IPS DF 4.7 (cell line): ENCODE results near the gene VASH1.

Experiments
- DNase-seq: peaks from one replicate; pipeline ENCODE4 v3.0.0-alpha.2; 2013; ENCODE audit warnings: low spot score; ENCODE audit errors: extremely low read depth

Gene VASH1

GRCh38 chr14:76742185-76742584, 19.1 kb upstream of the VASH1 start:
- DNase-seq: no peak

GRCh38 chr14:76742966-76743365, 18.3 kb upstream of the VASH1 start:
- DNase-seq: no peak

DNA sequence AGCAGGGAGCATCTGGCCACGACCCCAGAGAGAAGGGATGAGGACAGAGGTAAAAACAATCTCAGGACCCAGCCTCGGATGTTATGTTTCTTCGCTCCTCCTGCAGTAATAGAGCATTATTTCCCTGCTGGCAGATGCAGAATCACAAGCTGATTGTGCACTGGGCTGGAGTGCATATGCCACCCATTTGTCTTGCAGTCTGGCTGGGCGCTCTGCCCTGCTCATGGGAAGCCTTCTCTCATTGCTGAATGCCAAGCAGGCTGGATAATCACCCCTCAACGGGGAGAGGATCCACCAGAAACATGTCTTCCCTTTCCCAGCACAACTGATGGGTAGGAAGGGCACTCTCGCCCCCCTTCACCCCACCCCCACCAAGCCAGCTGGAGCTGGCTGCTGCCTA, 8.5 kb upstream of the VASH1 start:
- no peak for DNase-seq

- no peak for DNase-seq
Measured at GRCh38 chr14:76753541-76754198, 7.6 kb upstream of the VASH1 start.

DNA sequence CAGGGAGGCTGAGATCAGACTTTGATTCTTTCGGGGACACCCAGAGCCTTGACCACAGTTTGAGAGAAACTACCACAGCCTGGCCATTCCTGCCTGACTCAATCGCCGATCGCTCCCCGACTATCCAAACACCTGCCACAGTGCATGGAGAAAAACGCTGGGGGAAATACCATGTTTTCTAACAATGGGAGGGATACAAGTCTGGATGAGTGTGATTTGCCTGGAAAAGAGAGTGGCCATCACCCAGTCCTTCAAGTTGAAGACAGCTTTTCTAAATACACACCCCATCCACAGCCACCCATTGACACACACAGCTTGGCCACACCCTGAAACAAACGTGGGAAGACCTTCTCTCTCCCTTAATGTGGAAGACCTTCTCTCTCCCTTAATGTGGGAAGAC, 6.7 kb upstream of the VASH1 start:
- DNase-seq: no peak

DNA sequence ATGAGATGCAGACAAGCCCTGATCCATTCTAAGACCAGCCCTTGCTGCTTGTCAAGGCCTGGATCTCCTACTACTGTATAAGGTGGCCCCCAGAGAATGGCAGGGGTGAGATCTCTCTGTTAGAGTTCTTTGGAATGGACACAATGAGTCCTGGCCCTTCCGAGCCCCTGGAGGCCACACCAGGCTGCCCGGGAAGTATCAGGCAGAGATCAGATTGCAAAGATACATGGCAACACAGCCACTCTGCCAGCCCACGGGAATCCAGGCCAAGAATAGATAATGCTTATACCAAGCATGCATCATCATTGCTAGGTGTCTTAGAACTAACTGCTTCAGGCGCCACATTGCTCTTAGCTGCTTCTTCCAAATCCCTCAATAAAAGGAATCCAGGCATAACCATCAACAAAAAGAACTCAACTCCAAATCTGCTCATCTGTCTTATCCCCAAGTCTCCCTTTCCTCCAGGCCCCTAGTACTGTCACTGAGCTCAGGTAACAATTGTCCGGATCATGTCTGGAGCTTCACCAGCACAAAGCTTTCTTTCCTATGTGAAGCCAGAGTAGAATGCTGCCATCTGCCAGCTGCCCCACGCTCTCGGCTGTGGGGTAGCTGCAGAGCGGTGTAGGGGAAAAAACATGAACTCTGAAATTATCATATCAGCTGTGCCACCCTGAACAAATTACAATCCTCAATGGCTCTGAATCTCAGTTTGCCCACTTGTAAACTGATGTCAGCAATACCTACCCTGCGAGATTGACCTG, 5.5 kb upstream of the VASH1 start:
- no peak for DNase-seq

DNA sequence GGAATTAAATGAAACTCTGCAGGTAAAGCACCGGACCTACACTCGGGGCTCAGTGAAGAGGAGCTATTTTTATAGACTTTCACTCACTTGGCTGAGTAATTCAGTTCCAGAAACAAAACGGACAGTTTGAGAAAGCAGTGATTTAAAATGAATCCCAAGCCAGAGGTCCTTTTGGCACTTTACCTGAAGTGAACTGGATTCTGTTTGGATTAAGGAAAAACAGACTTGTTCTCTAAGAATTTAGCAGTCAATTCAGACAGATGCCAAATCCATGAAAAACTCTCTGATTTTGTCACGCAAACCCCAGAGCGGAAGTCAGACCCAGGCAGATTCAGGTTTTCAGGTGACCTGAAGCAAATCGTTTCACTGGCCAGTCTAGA, 4.9 kb upstream of the VASH1 start:
- no peak for DNase-seq

- no peak for DNase-seq
Measured at GRCh38 chr14:76759589-76759988, 1.7 kb upstream of the VASH1 start.

DNA sequence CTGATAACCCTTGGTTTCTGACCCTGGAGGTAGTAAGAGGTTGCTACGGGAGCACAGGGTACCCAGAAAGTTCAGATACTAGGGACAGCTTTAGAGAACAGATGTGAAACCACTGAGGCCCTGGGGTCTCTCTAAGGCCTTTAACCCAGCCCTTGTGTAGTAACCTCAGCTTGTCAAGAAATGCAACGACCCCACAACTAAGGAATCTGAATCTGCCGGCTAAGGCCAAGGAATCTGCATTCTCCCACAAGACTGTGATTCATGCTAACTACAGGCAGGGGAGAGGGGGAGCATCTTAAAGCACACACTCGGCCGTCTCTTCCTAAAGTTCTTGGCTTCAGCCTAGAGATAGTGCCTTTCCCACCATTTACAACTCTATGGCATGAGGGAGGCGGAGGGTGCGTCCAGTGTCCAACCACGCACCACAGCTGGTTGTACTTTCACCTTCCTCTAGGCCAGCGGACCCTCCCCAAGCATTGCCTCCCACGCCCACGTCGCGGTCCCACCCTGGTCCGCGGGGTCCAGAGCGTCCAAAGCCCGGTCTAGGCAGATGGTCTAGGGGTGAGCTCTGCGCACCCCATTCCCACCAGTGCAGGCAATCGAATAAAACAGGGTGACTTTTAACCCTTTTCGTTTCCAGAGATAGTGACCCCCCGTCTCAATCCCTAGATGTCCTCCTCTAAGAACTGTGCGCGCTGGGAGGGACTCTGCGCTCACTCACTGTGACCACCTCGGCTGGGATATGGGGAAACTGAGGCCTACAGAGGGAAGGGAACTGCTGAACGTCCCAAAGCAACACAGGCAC, 735 bp upstream of the VASH1 start:
- no peak for DNase-seq

DNA sequence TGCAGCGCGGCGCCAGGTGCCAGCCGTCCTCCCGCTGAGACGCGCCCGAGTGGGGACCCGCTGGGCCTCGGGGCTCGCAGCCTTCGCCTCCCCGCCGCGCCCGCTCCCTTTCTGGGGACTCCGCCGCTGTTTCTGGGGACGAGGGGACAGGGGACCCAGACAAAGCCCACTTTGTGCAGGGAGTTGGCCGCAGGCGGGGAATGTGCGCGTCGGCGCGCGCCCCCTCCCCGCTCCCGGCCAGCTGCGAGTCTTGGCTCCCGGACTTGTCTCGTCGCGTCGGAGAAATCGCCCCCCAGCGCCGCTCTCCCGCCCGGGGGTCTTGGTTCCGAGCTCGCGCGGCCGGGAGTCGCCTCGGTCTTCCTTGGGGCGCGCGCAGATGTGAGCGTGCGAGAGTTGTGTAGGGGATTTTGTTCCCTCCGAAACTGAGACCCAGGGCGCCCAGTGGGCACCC, 717 bp downstream of the VASH1 start:
- no peak for DNase-seq

DNA sequence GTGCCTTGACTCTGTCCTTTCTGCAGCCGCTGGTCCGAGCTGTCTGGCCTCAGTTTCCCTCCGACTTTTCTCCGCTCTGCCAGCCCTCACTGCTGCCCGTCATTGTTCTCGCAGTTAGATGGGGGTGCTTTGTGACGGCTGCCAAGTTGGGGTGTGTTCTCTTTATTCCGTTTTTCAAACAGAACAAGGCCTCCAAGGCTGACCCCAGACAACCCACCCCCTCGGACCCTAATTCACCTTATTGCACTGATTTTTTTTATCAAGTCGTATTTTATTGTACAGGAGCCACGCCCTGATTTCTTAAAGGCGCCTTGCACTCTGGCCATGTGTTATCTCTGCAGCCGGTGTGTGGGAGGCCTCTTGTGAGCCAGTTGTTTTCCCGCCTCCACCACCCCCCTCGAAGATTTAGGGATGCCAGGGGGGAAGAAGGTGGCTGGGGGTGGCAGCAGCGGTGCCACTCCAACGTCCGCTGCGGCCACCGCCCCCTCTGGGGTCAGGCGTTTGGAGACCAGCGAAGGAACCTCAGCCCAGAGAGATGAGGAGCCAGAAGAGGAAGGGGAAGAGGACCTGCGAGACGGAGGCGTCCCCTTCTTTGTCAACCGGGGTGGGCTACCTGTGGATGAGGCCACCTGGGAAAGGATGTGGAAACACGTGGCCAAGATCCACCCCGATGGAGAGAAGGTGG, 1.3 kb downstream of the VASH1 start:
- no peak for DNase-seq

DNA sequence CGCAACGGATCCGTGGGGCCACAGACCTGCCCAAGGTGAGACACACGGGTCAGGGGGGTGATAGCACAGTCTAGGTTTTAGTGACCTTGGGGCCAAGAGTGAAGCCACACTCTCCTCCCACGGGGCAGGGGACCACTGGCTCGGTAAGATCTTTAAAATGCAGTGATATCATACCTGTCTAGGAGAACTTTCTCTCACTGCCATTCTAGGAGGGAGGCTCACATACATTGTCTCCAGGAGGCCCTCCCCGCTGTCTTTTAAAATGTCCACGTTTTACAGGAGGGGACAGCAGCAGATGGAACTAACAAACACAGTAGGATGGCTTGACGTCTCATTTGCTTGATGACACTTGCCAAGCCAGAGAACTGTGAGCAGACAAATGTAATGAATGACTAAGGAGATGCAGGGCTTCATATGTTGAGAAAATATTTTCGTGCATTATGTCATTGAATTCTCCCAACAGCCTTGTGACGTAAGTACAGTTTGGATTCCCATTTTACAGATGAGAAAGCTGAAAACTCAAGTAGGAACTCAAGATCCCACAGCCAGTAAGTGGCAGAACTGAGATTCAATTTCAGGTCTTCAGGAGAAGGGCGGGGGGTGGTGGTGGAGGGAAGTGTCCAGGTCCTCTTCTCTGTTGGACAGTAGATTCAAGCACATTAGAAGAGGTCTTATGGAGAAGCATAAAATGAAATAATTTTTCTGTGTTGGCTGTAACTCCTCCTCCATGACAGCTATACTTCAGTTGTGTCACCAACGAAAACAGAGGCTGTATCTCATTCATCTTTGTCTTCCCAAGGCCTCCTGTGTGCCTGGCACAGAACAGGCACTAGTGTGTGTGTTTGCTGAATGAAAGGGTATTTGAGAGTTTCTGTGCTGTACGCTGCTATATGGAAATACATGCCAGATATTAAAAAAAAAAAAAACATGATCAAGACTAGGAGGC, 2.1 kb downstream of the VASH1 start:
- no peak for DNase-seq

GRCh38 chr14:76765461-76765931, 4.2 kb downstream of the VASH1 start:
- DNase-seq: no peak

- DNase-seq: no peak
Measured at GRCh38 chr14:76767681-76768656, 6.7 kb downstream of the VASH1 start.

GRCh38 chr14:76768671-76769500, 7.6 kb downstream of the VASH1 start:
- no peak for DNase-seq

DNA sequence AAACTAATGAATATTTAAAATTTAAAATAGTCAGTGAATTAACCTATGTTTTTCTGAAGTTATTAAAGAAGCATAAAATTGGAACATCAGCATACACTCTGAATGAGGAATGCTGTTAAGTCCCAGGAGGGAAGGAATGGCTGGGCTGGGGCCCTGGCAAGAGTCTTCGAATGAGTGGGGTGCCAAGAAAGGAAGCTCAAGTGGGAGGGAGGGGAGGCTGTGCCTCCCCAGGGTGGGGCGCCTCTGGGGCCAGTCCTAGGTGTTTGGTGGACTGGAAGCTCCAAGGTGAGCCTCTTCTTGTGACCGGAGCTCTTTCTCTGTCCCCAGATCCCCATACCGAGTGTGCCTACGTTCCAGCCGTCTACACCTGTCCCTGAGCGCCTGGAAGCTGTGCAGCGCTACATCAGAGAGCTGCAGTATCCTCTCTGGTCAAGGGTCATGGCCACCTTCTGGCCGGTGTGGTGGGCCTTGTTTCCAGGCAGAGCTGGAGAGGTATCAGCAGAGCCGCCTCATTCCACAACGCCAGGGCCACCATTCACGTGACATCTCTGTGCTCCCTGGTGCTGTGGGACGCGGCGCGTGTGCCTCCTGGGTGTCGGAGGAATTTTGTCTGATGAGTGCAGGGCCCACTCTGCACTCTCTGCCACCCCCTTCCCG, 8.5 kb downstream of the VASH1 start:
- no peak for DNase-seq

DNA sequence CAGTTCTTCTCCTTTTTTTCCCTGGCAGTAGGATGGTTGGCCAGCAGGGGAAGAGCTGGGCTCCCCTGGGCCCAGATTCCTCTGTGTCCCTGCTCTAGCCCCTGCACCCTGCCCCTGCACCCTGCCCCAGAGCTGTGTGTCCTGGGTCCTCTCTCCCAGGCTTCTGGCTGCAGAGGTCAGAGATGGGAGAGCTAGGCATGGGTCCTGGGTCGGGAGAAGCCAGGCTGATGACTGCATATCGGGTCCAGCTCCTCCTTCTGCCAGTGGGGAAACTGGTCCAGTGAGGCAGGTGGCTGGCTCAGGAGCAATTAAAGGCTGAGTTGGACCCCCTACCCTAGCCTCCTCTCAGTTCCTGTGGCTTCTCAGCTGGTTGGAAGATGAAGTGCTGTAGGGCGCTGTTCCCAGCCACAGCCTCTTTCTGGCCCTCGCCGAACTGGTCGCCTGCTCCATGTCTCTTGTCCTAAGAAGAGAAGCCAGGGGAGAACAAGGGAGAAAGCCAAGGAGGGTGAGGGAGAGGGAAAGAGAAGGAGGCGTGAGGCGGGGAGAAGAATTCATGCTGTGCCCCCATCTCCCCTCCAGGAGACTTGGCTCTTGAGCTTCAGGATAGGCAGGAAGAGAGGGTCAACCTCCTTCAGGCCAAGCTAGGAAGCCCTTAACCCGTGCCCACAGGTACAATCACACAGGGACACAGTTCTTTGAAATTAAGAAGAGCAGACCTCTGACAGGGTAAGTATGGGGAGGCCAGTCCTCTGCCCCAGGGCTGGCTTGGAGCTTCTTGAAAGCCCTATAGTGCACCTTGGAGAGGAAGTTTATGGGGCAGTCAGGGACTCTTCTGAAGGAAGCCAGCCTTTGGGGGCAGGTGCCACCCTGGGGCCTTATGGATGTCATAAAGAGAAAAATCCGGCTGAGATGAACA, 9.5 kb downstream of the VASH1 start:
- DNase-seq: no peak
